HG02571 (cell line): ENCODE data around the gene CANT1.

Source experiments
- ATAC-seq: cut with Tn5 transposase; IDR thresholded peaks from one replicate; pipeline ENCODE4 v1.9.1; 2021; ENCODE audit warnings: mild to moderate bottlenecking, moderate library complexity; ENCODE audit not compliant: unreplicated experiment

The CANT1 gene

GRCh38 chr17:78944956-78945355 lies 64.6 kb downstream of the CANT1 start:
- no peak for ATAC-seq

GRCh38 chr17:78944026-78944425 lies 65.5 kb downstream of the CANT1 start:
- no peak for ATAC-seq
